NCI-H2196 treated with DMSO at 0.1 percent for 48 hours (cell line): ENCODE data around the gene GSN.

Experiments used
- DNase-seq: peaks from one replicate; lab custom pipeline; 2025; ENCODE audit not compliant: unreplicated experiment; lab: John Stamatoyannopoulos, UW

GSN gene

DNA sequence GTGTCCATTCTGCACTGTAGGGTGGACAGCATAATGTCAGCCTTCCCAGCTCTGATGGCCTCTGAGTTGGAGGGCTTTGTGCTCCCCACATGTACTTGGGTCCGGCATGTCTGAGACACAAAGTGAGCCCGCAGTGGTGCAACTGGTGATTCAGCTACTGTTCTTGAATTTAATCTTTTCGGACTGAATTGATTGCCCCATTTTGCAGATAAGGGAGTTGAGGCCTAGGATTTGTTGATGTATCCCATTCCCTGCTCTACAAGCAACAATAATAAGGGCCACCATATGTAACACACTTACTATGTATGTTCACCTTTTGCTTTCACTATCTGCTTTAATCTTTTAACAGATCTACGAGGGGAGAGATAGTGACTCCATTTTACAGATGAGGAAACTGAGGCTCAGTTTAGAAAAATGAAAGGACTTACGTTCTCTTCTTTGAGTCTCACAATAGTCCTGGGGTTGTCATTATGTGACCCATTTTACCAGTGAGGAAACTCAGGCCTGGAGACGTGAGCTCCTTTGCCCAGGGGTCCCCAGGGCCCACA, 4.5 kb downstream of the GSN start:
- DNase-seq, result no peak

DNA sequence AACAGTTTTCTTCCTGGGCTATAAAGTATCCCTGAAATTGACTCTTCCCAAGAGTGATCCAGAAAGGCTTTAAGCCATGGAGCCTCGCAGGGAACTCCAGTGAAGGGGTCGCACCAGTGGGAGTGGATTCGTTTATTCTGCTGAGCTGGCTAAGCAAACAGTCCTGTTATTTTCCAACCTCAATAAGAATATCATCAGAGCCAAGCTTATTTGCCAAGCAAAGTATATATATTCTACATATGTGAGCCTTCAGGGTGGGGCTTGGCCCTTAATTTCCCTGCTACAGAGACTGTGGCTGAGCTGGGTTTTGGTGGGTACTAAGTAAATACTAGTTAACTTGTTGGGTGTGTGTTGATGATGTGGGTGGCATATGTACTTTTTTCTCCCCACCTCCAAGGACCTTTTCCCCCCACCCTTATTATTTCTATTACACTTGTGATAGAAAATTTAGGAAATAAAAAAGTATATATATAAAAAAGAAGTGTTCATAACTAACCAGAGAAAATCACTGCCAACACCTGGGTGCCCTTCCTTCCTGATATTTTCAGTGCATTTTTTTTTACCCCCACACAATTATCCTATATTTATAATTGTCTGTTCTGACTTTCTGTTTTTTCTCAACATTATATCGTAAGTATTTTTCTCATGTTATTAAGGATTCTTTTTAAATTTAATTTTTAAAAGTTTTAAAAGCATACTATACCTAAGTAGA, 5.3 kb downstream of the GSN start:
- no peak for DNase-seq

DNA sequence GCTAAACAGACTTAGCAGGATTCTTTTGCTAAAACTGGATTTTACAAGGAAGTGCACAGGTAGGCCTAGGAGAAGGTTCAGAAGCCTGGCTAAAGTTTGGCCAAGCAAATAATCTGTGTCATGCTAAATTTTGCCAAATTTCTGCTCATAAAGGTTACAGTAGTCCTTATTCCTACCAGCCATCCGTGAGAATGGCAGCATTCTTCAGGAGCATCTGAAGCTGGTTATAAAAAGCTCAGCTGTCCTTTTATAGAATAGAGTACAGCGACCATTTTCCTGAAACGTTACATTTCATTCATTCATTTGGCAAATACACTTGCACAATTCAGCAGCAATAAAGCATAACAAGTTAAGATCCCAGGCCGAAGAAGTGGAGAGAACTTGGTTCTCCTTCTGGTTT, 6.9 kb downstream of the GSN start:
- DNase-seq, result no peak

DNA sequence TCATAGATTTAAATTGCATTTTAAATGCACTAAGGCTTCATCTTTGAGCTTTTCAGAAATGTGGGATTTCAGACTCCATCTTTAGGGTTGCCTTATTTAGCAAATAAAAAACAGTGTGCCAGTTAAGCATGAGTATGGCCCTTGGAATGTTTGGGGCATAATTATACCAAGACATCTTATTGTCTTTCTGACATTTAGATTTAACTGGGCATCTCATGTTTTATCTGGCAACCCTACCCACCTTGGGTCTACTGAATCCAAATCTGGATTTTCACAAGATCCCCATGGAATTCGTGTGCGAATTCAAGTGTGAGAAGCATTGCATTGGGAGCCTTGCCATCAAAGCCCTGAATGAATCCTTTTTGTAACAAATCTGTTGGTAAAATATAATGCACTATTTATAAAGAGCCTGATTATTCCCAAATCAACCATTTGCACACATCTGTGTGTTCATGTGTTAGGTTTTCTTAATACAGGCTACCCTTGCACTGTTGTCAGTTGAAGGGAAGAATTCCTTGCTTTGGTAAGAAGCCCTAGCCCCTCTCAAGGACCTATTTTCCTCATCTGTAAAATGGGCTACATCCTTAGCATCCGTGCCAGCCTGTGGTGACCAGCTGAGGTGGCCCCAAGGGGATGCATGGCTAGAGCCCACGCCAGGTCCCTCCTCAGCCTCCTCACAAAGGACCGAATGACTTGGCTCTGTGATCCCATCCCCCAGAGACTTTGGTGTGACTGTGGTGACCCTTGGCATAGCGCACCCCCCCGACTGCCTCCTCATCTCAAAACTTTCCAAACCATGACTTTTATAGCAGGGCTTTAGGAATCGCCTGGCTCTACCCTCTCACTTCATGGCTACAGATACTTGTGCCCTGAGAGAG, 8.1 kb downstream of the GSN start:
- DNase-seq, result no peak

DNA sequence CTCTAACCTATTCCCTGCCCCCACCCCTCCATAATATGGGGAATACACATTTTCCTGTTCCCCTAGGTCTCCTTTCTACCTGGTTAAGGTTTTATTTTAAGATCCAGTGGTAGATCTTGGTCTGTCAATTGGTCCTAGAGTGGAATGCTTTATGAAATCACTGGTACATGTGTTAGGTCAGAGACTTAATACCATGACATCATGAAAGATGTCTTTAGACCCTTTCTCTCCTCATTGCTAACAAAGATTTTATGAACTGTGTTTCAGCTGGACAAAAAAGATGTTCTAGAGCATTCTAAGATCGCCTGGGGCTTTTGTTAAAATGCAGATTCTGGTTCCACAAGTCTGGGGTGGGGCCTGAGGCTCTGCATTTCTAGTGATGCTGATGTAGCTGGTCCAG, 9.1 kb downstream of the GSN start:
- no peak for DNase-seq

DNA sequence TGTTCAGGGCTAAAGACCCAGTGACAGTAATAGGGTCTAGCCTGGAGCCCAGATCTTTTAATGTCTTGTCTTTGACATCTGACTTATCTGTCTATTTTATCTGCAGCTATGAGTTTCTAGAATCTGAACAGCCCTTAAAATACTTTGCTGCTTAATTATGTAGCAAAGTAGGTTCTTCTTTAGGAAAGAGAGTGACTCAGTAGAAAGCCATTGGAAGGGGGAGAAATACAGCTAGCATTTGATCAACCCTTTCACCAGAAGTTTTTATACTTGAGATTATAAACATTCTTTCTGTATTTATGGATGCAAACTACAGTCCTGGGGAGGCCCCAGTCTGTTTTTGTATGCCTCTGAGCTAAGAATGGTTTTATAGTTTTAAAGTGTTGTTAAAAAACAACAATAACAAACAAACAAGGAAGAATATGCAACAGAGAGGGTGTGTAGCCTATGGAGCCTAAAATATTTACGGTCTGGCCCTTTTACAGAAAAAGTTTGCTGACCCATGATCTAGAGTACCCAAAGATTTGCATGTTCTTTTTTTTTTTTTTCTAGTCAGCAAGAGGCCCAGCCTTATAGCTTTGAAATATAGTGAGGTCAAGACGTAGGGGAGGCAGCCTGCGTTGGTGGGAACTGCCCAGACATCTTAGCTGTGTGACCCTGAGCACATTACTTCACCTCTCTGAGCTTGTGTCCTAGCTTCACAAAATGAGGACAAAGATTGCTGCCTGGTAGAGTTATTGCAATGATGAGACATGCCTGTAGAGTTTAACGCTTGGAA, 9.7 kb downstream of the GSN start:
- DNase-seq, result no peak

DNA sequence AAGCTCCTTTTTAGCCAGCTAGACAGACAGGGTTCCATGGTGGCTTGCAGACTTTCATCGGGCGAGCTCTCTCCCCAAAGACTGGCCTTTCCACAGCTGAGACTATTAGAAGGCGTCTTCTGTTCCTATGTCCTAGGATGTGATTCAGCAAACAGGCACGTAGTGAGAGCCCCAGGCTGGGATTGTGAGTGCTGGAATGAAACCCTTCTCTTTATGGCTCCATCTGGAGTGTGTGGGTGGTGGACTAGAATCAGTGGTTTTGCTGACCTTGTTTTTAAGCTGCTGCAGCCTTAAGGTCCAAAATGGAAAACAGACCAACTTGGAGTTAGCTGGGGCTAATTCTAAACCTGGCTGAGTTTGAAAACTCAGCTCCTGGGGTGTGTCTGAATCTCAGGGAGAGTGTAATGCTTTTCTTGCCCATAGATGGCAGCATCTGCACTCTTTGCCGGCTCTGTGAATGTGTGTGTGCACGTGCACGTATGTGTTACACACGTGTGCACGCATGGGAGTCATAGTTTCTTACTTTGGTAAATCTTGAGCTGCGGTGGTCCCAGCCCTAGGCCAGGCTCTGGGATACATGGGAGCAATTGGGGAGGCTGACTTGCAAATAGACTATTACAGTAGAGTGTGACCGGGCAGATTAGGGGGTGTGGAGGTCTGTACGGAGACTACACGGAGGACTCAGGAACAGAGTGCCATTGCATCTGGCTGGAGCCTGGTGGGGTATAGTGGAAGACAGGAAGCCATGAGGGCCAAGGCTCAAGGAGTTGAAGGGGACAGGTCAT, 10.7 kb downstream of the GSN start:
- DNase-seq, result no peak

DNA sequence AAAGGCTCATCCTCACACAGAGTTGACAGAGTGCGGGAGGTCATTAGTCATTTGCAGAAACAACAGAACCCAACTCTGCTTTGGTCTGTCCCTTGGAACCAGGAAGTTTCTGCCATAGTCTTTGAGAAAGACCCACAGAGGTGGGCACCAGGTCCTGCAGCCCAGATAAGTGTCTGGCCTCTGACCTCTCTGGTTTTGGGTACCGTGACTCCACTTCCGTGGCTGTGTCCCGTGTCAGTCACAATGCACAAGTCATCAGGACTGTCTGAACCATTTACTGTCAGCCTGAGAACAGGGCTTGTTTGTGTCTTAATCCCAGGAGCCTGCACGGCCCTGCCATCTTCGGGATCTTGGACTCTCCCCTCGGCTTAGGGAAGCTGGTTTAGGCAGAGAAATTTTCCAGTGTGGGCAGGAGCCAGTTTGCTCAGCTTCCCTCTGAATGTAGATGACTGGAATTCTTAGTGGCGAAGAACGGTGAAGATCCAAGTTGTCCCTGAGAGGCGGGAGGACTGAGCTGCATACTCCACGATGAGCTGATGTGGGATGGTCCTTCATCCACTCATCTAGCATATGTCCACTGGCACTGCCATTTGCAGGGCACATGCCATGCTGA, 11.9 kb downstream of the GSN start:
- no peak for DNase-seq

DNA sequence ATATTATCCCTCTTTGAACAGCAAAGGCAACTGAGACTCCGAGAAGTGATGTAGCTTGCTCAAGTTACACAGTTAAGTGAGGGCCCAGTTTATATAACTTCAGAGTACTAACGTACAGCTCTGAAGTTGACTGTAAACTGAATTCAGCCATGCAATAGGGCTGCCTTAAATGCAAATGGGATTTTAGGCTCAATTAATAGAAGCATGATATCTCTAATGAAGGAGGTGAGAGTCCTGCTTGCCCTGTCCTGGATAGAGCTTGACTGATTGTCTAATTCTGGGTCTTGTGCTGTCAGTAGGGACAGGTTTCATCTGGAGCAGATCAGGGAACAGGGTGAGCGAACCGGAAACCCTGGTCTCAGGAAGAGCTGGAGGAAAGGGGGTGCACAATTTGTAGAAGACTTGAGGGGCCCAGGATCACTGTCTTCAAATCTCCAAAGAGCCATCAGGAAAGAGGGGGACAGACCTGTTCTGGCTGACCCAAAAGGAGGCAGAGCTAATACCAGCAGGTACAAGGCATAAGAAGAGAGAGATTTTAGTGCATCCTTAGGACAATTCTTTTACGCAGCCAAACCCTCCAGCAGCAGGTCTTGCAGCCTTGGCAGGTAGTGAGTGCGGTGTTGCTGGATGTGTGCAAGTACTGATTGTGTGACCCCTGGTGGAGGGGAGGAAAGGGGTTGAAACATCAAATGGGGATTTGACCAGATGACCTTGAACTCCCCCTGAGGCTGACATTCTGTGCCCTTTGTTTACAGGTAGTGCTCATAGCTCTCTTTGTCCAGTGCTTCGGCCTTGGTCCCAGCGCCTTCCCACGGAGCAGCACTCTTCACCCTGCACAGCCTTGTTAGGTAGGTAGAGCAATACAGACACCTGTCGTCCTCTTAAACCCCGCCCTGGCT, 13.0 kb downstream of the GSN start:
- no peak for DNase-seq

DNA sequence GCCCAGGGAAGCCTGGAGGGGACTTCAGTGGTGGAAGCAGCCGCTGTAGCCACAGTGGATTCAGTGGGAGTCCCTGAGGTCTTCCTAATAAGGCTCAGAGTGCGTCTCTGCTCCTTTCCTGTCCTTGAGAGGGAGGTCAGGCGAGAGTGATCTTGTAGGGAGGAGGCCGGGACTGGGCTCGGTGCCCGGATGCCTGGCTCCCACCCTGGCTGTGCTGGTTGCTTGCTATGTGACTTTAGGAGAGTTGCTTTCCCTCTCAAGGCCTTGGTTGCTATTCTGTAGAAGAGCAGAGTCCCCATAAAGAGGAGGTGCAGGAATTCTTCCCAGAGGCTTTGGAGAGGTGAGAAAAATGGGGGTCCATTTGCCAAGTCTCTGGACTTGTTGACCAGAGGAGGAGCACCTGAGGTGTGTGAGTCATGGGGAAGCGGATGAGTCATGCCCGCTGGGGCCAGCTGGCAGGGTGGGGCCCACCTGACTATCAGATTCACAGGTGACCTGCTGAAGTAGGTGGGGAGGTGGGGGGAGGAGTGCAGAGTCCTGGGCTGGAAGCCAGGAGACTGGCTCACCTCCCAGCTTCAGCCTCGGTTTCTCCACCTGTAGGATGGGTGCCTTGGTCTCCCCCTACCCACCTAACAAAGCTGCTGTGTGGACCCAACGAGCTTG, 13.8 kb downstream of the GSN start:
- DNase-seq, result peak; percentile 92

DNA sequence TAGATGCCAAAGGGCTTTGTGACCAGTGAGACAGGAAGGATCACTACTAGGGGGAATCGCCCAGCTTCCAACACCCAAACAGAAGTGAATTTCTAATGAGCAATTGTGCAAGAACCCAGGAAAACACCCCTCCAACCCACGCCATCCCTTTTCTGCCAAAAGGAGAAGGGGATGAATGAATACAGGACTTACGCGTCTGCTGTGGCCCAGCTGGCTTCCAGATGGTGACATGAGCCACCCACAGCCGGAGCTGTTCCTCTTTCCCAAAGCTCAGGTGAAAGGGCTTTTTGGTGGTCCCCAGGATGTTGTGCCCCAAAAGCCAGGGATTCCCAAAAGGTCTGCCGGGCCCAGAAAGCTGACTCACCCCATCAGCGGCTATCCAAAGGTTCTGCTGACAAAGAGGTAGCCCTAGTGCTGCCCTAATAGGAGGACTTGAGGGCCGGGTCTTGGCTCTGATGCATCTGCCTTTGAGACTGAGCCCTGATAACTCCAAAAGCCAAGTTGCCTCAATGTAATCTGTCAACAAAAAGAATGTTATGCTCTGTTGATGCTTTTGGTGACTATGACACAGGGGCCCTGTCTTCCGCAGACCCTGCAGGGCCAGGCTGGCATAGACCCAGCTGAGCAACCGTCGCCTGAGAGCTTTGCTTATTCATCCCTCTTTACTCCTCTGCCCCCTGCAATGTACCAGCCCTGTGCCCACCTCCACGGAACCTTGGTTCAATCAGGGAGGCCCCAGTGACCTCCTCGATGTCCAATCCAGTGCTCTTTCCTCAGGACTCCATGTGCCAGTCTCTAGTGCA, 14.5 kb downstream of the GSN start:
- DNase-seq, result no peak

DNA sequence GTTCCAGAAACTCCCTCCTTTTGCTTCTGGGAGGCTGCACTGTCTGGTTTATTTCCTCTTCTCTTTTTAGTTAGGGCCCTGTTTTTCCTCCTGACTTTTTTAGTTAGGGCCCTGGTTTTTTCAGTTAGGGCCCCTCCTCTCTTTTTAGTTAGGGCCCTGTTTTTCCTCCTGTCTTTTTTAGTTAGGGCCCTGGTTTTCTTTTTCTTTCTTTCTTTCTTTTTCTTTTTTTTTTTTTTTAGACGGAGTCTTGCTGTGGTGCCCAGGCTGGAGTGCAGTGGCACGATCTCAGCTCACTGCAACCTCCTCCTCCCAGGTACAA, 15.1 kb downstream of the GSN start:
- DNase-seq, result no peak

DNA sequence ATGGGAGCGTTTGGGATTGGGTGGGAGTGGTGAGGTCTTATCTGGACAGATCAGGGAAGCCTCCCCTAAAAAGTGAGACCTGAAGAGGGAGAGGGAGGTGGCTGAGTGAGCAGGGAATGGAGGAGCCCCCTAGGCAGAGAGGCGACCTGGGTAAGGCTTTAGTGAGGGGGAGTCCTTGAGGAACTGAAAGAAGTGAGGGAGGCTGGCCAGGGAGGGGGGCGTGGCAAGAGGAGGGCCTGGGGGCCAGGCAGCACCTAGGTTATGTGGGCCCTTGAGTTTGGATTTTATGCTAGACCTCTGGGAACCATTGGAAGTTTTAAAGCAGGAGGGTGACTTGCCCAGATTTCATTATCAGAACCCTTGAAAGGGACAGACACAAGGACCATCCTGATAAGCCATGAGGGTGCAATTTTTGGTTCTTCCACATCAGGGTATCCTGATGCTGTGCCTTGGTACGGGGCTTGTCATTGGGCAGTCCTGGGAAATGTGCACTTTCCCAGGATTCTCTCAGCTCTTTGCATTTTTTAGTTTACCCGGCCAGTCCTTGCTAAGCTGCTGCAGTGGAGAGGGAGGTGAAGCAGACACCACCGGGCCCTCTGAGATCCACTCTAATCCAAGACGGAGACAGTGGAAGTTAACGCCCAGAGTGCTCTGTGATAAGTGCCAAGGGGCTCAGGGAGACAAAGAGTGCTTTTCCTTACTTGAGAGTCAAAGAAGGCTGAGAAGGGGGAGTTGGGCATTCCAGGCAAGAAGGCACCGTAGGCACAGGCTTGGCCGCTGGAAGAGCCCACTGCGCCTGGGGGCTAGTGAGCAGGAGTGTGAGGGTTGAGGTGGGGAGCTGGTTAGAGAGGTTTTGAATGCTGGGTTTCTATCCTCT, 16.1 kb downstream of the GSN start:
- no peak for DNase-seq

DNA sequence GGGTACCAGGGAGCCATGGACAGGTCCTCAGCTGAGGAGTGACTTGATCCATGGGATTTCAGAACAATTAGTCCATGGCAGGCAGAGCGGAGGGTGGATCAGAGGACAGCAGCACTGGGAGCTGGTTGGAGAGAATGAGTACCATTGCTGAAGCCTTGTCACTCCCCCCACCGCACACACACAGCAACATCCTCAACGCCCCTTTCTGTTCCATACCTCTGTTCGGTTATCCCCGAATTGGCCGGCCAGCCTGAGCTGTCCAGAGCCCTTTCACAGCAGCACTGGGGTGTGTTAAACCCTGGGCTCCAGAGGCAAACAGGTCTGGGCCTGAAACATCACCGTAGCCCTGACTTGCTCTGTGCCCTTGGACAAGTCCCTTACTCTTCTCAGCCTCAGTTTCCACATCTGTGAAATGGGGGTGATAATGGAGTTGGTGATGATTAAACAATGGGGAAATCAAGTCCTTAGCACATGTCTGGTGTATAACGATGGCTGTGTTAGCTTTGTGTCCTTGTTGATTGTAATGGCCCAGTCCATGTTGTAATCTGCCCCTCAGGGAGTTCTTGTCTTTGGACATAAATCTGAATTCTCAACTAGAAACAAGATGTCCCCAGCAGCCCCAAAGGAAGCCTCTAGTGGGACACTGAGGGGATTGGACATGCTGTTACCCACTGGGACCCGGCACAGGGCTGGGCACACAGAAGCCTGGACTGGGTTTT, 16.9 kb downstream of the GSN start:
- no peak for DNase-seq

DNA sequence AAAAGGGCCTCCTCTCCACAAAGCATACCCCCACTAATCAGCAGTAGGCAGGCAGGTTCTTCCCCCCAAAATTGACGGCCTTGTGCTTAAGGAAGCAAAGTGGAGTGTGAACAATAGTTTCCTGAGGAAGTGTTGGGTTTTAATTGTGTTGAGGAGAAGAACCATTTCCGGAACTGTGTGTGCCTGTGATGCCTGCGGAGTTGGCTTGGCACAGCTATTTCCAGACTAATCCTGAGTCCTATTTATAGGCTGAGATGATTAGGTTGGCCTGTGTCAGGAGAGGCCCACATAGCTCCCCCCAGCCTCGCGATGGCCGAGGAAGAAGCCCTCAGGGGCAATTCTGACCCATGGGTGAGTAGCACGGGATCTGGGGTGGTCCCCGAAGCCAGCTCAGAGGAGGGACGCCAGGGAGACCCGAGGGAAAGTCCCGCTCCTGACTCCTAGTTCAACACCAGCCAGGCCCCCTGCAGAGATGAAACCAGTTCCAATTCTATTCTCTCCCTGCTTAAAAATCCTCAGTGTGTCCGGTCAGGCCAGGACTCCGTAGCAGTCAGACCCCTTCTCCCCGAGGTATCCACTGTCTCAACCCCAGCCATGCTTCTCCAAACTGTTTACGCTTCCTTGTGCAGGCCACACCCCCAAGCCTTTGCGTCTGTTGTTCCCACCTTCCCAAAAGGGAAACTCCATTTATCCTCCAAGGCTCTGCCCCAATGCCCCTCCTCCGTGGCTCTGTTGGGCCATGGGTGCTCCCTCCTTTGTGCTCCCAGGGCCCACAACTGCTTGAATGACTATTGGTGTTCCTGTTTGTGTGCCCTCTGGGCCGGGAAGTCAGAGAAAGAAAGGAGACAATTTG, 18.1 kb downstream of the GSN start:
- no peak for DNase-seq

DNA sequence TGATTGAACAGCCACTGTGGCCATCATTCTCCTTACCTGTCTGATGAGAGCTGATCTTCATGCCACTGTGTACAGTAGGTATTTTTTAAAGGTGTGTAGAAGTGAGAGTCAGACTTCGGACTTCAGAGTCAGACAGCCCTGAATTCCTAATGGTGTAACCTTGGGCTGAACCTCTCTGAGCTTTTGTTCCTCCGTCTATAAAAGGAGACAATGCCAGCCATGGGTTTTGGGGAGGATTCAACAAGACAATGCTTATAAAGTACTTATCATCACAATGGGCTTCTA, 18.7 kb downstream of the GSN start:
- no peak for DNase-seq
